Mesendoderm (in vitro differentiated cells): Measurements from ENCODE around the gene TMCC2.

Source experiments
- DNase-seq: peaks from one replicate; pipeline ENCODE4 v3.0.0; 2013
- H2AK5ac ChIP-seq: 2 replicates; pipeline ENCODE4 v1.6.1; 2013; ENCODE audit warnings: low read length, inconsistent platforms
- H2BK120ac ChIP-seq: 2 replicates; pipeline ENCODE4 v1.6.1; 2013; ENCODE audit warnings: low read depth, mild to moderate bottlenecking, low read length, moderate library complexity, mixed read lengths
- H2BK15ac ChIP-seq: replicated peaks from 2 replicates; pipeline ENCODE4 v1.6.1; 2013; ENCODE audit warnings: low read depth, mild to moderate bottlenecking, moderate library complexity
- H2BK5ac ChIP-seq: 2 replicates; pipeline ENCODE4 v1.6.1; 2013; ENCODE audit warnings: low read length, inconsistent platforms
- H3K18ac ChIP-seq: 2 replicates; pipeline ENCODE4 v1.6.1; 2013; ENCODE audit warnings: mild to moderate bottlenecking, low read length, mixed read lengths
- H3K23ac ChIP-seq: one replicate; pipeline ENCODE4 v1.6.1; 2013; ENCODE audit warnings: low read length
- H3K27ac ChIP-seq: 2 replicates; pipeline ENCODE4 v1.5.1; 2013; ENCODE audit warnings: low read depth, mild to moderate bottlenecking, inconsistent platforms, low read length, moderate library complexity
- H3K27me3 ChIP-seq: 2 replicates; pipeline ENCODE4 v1.6.1; 2013; ENCODE audit warnings: low read length, control low read depth, mild to moderate bottlenecking, inconsistent platforms; ENCODE audit not compliant: insufficient read depth, poor library complexity
- H3K36me3 ChIP-seq: 2 replicates; pipeline ENCODE4 v1.6.1; 2013; ENCODE audit warnings: low read length, inconsistent platforms; ENCODE audit not compliant: control insufficient read depth, insufficient read depth
- H3K4ac ChIP-seq: one replicate; pipeline ENCODE4 v1.6.1; 2013; ENCODE audit warnings: low read depth, mild to moderate bottlenecking, low read length, moderate library complexity
- H3K4me1 ChIP-seq: 2 replicates; pipeline ENCODE4 v1.6.1; 2013; ENCODE audit warnings: low read depth, low read length, inconsistent platforms; ENCODE audit not compliant: control insufficient read depth
- H3K4me2 ChIP-seq: 2 replicates; pipeline ENCODE4 v1.6.1; 2013; ENCODE audit warnings: low read length
- H3K4me3 ChIP-seq: 2 replicates; pipeline ENCODE4 v1.5.1; 2013; ENCODE audit warnings: mild to moderate bottlenecking, low read length
- H3K56ac ChIP-seq: one replicate; pipeline ENCODE4 v1.6.1; 2013; ENCODE audit warnings: low read length
- H3K79me1 ChIP-seq: 2 replicates; pipeline ENCODE4 v1.6.1; 2013; ENCODE audit warnings: low read length, inconsistent platforms
- H3K79me2 ChIP-seq: 2 replicates; pipeline ENCODE4 v1.6.1; 2013; ENCODE audit warnings: mild to moderate bottlenecking, low read length; ENCODE audit not compliant: control insufficient read depth, insufficient read depth
- H3K9ac ChIP-seq: 2 replicates; pipeline ENCODE4 v1.6.1; 2013; ENCODE audit warnings: low read length, inconsistent platforms
- H4K5ac ChIP-seq: one replicate; pipeline ENCODE4 v1.6.1; 2013; ENCODE audit warnings: low read length
- H4K8ac ChIP-seq: one replicate; pipeline ENCODE4 v1.6.1; 2013; ENCODE audit warnings: low read depth, mild to moderate bottlenecking, control low read depth, low read length, moderate library complexity
- WGBS: extraction: QIAGEN DNeasy Blood & Tissue Kit; methylation state at CpG from one replicate; pipeline ENCODE4 v1.1.7; 2013; ENCODE audit warnings: low lambda C conversion rate, missing lambda C conversion rate; ENCODE audit not compliant: insufficient coverage; ENCODE audit errors: extremely low coverage; 5-methylcytosine and 5-hydroxymethylcytosine counted together

The TMCC2 gene

DNA sequence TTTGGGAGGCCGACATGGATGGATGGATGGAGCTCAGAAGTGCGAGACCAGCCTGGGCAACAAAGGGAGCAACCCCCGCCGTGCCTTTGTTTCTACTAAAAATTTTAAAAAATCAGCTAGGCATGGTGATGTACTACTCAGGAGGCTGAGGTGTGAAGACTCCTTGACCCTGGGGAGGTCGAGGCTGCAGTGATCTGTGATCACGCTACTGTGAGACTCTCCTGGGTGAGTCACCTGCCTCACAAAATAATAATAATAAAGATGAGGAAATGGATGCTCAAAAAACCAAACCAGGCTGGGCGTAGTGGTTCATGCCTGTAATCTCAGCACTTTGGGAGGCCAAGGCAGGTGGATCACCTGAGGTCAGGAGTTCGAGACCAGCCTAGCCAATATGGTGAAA, 35.5 kb upstream of the TMCC2 start:
- H3K27ac ChIP-seq, result no peak overlapping the region
- peaks cover 1% of the 10 kb centered on the region for H3K4me1 ChIP-seq
- WGBS, result no CpG with 5 or more reads among the region's 8 CpGs
- no peak overlapping the region for H3K18ac ChIP-seq
- no peak overlapping the region for H2BK5ac ChIP-seq
- peaks cover 2% of the 10 kb centered on the region for H3K79me1 ChIP-seq
- H2AK5ac ChIP-seq, result no peak overlapping the region
- no peak overlapping the region for H3K23ac ChIP-seq
- no peak overlapping the region for H3K4ac ChIP-seq
- H3K36me3 ChIP-seq, result no peaks in the 10 kb centered on the region
- H3K4me2 ChIP-seq, result no peak overlapping the region
- no peak overlapping the region for H3K56ac ChIP-seq
- H4K5ac ChIP-seq, result no peak overlapping the region
- no peaks in the 10 kb centered on the region for H3K27me3 ChIP-seq
- no peak overlapping the region for H4K8ac ChIP-seq
- H3K79me2 ChIP-seq, result peaks cover 2% of the 10 kb centered on the region
- no peak overlapping the region for H3K9ac ChIP-seq
- no peak overlapping the region for H2BK120ac ChIP-seq
- DNase-seq, result no peak
- H3K4me3 ChIP-seq, result no peak overlapping the region
- H2BK15ac ChIP-seq, result no peak overlapping the region

DNA sequence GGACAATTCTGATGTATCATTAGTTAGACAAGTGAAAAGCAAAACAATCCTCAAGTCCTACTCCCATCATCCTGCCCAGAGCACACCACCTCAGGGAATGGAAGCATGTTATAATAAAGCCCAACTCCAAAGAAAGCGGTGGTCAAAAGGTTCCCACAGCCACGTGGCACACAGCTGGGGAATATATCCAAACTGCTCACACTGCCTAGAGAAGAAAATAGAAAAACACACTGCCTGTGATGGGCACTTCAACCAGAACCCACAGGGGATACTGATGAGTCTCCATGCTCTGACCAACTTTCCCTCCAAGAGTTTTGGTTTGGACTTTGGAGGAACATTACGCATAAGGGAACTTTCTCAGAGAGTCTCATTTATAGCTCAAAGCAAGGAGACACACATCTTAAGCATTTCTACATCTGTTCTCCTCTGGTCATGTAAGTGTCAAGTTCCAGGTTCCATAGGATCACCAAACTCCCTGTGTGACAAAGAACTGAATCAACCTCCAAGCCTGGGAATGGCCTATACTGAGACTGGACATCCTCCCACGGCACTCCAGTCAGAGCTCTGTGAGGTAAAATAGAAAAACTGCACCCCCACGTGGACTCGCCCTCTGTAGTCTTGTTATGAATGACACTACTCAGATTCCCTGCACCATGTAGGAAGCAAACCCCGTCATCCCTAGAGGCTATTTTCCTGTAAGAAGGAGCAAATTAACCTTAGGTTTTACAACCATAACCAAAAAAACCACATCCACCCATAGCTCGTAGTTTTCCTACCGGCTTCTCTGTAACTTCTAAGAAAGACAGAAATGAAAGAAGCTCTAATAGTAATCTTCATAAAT, 28.4 kb upstream of the TMCC2 start:
- H3K18ac ChIP-seq, result no peak overlapping the region
- H2BK5ac ChIP-seq, result no peak overlapping the region
- no peaks in the 10 kb centered on the region for H3K79me1 ChIP-seq
- no peak overlapping the region for H4K8ac ChIP-seq
- no peaks in the 10 kb centered on the region for H3K36me3 ChIP-seq
- no peak overlapping the region for H3K23ac ChIP-seq
- no peak overlapping the region for H3K9ac ChIP-seq
- H3K79me2 ChIP-seq, result peaks cover 2% of the 10 kb centered on the region
- no peak overlapping the region for H3K56ac ChIP-seq
- no CpG with 5 or more reads among the region's 9 CpGs for WGBS
- no peak overlapping the region for H3K27ac ChIP-seq
- H2BK120ac ChIP-seq, result no peak overlapping the region
- no peak overlapping the region for H3K4me3 ChIP-seq
- H3K4me1 ChIP-seq, result no peaks in the 10 kb centered on the region
- no peak overlapping the region for H2AK5ac ChIP-seq
- H3K27me3 ChIP-seq, result no peaks in the 10 kb centered on the region
- no peak overlapping the region for H2BK15ac ChIP-seq
- H3K4ac ChIP-seq, result no peak overlapping the region
- DNase-seq, result no peak
- no peak overlapping the region for H4K5ac ChIP-seq
- no peak overlapping the region for H3K4me2 ChIP-seq

DNA sequence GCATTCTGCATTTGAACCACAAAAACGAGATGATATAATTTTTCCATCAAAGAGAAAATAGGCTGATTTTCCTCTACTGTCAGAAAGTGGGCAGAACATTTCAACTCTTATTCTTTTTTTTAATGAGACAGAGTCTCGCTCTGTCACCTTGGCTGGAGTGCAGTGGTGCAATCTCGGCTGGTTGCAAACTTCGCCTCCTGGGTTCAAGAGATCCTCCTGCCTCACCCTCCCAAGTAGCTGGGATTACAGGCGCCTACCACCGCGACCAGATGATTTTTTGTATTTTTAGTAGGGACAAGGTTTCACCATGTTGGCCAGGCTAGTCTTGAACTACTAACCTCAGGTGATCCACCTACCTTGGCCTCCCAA, 27.8 kb upstream of the TMCC2 start:
- H2BK5ac ChIP-seq, result no peak overlapping the region
- no peaks in the 10 kb centered on the region for H3K79me1 ChIP-seq
- no peak overlapping the region for H3K23ac ChIP-seq
- no peak overlapping the region for H4K5ac ChIP-seq
- no peak overlapping the region for H2BK120ac ChIP-seq
- H3K36me3 ChIP-seq, result no peaks in the 10 kb centered on the region
- no peak overlapping the region for H3K18ac ChIP-seq
- no peak overlapping the region for H3K9ac ChIP-seq
- H3K4me2 ChIP-seq, result no peak overlapping the region
- H3K4me3 ChIP-seq, result no peak overlapping the region
- H2AK5ac ChIP-seq, result no peak overlapping the region
- no peak overlapping the region for H4K8ac ChIP-seq
- no peaks in the 10 kb centered on the region for H3K4me1 ChIP-seq
- H3K4ac ChIP-seq, result no peak overlapping the region
- DNase-seq, result no peak
- peaks cover 2% of the 10 kb centered on the region for H3K79me2 ChIP-seq
- no peak overlapping the region for H3K27ac ChIP-seq
- H3K56ac ChIP-seq, result no peak overlapping the region
- H3K27me3 ChIP-seq, result no peaks in the 10 kb centered on the region
- no peak overlapping the region for H2BK15ac ChIP-seq
- no CpG with 5 or more reads among the region's 7 CpGs for WGBS

DNA sequence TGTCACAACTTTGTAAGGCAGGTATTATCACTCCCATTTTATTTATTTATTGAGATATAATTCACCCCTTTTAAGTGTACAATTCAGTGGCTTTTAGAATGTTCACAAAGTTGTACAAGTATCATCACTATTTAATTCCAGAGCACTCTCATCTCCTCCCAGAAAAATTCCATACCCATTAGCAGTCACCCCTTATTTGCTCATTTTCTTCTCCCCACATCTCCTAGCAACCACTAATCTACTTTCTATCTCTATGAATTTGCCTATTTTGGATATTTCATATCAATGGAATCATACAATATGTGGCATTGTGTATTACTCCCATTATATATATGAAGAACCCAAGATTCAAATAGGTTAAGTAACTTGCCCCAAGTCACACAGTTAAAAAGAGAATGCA, 23.2 kb upstream of the TMCC2 start:
- H3K4ac ChIP-seq, result no peak overlapping the region
- H3K56ac ChIP-seq, result no peak overlapping the region
- H3K4me2 ChIP-seq, result no peak overlapping the region
- peaks cover 4% of the 10 kb centered on the region for H3K79me2 ChIP-seq
- no peak overlapping the region for H2BK5ac ChIP-seq
- no peak overlapping the region for H3K18ac ChIP-seq
- H4K5ac ChIP-seq, result no peak overlapping the region
- no peak overlapping the region for H4K8ac ChIP-seq
- no peak overlapping the region for H2AK5ac ChIP-seq
- no peak overlapping the region for H2BK120ac ChIP-seq
- no peaks in the 10 kb centered on the region for H3K4me1 ChIP-seq
- no peak overlapping the region for H3K9ac ChIP-seq
- no peak overlapping the region for H2BK15ac ChIP-seq
- H3K4me3 ChIP-seq, result no peak overlapping the region
- H3K27me3 ChIP-seq, result no peaks in the 10 kb centered on the region
- H3K36me3 ChIP-seq, result no peaks in the 10 kb centered on the region
- no peak for DNase-seq
- H3K27ac ChIP-seq, result no peak overlapping the region
- peaks cover 3% of the 10 kb centered on the region for H3K79me1 ChIP-seq
- H3K23ac ChIP-seq, result no peak overlapping the region

DNA sequence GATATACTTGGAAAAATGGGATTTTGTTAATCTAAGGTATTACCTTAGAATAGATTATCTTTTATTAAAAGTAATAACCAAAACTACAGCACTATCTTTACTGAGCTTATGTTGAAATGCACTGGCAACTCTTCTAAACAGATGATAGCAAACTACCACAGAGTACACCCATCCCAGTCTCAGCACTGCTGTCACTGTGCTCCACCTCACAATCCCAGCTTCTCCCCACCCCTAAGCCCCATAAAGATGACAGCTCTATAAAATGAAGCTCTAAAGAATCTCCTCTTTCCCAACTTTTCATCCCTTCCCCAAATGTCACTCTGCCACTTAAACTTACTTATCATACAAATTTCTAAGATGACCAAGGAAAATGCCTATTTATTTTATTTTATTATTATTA, 22.7 kb upstream of the TMCC2 start:
- Histone ChIP-seq H3K27me3 (no peaks in the 10 kb centered on the region), H3K4me1 (no peaks in the 10 kb centered on the region), H3K23ac (no peak overlapping the region), H2BK120ac (no peak overlapping the region), H4K8ac (no peak overlapping the region), H3K9ac (no peak overlapping the region), H2AK5ac (no peak overlapping the region), H3K27ac (no peak overlapping the region), H3K36me3 (no peaks in the 10 kb centered on the region), H3K18ac (no peak overlapping the region), H3K79me1 (peaks cover 3% of the 10 kb centered on the region), H3K4me2 (no peak overlapping the region), H3K4me3 (no peak overlapping the region), H2BK5ac (no peak overlapping the region), H3K4ac (no peak overlapping the region), H3K79me2 (peaks cover 4% of the 10 kb centered on the region), H3K56ac (no peak overlapping the region), H4K5ac (no peak overlapping the region), H2BK15ac (no peak overlapping the region)
- DNase-seq, result no peak

DNA sequence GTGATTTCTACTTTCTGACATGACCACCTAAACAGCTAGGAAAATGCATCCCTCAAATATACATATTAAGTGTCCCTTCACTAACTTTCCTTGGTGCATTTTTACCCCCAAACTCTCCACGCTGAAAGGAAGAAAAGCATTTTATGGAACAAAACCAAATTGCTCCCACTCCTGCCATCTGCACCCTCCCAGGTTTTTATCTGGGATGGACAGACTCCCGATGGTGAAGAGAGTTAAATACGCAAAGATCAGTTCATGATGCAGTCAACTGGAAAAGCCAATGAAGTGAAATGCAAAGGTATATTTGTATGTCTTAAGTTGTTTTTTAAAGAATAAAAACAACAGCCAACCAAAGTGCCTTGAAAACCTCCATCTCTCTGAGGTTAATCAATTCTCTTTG, 18.9 kb upstream of the TMCC2 start:
- no peak overlapping the region for H4K8ac ChIP-seq
- WGBS, result no CpG with 5 or more reads among the region's 3 CpGs
- no peak overlapping the region for H3K9ac ChIP-seq

More for the DNA sequence above, 18.9 kb upstream of the TMCC2 start:
- Histone ChIP-seq H3K79me1 (peaks cover 4% of the 10 kb centered on the region), H2BK120ac (no peak overlapping the region), H3K56ac (no peak overlapping the region), H3K27me3 (no peaks in the 10 kb centered on the region), H3K4me3 (no peak overlapping the region), H4K5ac (no peak overlapping the region), H3K4me1 (no peaks in the 10 kb centered on the region), H3K23ac (no peak overlapping the region), H3K4me2 (no peak overlapping the region), H3K79me2 (peaks cover 4% of the 10 kb centered on the region), H2BK5ac (no peak overlapping the region), H3K36me3 (no peaks in the 10 kb centered on the region), H2BK15ac (no peak overlapping the region), H3K18ac (no peak overlapping the region), H3K4ac (no peak overlapping the region), H2AK5ac (no peak overlapping the region), H3K27ac (no peak overlapping the region)
- DNase-seq, result no peak
